Raji (cell line): Measurements from ENCODE around the gene BRAF.

Experiments used
- POLR2A ChIP-seq: IDR thresholded peaks from 2 replicates; pipeline ENCODE4 v1.6.1; 2011; ENCODE audit warnings: low read depth, low read length, control low read depth; ENCODE audit not compliant: insufficient read depth

BRAF gene

DNA sequence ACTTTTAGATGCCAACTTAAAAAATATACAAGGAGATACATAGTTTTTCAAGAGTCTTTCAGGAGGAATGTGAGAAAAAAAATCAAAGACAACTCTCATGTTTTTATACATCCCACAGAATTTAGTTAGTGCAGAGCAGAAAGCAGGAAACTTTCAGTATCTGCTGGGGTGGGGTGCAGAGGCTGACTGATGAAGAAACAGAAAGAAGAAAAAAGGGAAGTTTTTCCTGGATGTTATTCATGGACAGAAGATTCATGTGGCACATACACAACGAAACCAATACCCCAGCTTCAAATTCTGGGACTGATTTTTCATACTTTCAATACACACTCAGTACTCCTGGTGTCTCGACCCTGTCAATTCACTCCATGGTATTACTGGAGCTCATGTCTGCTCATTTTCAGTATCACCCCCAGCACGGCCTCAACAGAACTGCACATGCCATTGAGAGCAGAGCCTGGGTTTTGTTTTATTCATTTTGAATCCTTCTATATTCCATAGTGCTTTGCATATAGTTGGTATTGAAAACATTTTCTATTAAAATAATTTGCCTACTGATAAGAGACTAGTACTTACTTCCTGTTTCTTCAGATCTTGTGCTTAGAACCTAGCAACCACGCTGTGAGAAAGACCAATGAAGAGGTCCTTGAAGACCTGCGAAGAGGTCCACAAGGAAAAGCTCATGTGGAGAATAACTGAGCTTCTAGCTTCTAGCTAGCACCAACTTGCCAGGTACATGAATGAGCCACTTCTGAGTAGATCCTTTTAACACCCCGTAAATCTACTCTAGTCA lies 179.3 kb downstream of the BRAF start:
- TF ChIP-seq POLR2A, result no peak

DNA sequence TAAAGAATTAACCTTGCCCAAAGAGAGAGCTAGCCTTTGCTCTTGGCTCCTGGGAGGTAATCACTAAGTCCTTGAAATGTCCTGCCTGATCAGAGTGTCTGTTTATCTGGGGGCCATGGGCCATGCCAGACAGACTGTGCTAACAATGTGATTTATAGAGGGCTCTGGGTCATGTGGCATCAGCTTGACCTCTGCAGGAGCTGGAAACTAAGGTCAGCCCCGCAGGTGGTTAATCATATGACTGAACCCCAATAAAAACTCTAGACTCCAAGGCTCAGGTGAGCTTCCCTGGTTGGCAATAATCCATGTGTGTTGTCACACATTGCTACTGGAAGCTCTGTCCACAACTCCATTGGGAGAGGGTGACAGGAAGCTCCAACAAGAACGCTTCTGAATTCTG lies 180.7 kb downstream of the BRAF start:
- TF ChIP-seq POLR2A, result no peak

- TF ChIP-seq POLR2A, result no peak
Observed at GRCh38 chr7:140738280-140738679, 186.4 kb downstream of the BRAF start.

- no peak for TF ChIP-seq POLR2A
Observed at GRCh38 chr7:140734729-140735128, 190.0 kb downstream of the BRAF start.

DNA sequence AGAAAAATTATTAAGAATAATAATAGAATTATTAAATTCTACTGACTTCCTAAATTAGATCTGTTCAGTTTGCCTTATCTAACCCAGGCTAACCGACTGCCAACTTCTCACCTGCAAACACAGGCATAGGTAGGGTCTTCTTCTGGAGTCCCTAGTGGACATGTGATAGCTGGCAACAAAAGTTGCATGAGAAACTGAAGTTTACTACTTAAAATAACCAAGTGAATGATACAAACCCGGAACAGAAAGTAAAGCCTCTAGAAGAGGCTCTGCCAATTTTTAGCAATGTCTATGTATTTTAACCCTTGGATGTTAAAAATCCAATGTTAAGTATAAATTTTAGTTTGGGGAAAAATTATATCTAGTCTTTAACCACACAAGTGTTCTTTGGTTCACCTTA lies 190.6 kb downstream of the BRAF start:
- TF ChIP-seq POLR2A, result no peak

GRCh38 chr7:140732416-140732815 lies 192.3 kb downstream of the BRAF start:
- no peak for TF ChIP-seq POLR2A

GRCh38 chr7:140726281-140726680 lies 198.4 kb downstream of the BRAF start:
- no peak for TF ChIP-seq POLR2A

DNA sequence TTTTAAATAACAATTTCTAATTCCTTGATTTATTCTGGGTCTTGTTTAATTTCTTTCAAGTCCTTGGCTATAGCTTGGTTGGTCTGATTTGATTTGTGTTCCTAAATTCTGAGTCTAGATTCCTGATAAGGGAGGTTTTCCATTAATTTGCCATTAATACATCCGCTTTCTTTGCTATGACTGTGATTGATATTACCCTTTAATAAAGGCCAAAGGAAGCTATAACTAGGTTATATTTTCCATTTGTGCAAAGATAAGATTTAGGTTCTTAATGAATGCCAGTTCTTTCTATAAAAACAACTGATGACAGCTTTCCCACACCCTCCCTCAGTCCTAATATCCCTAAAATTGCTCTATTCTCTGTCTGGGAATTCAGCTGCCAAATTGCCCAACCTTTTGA lies 200.0 kb downstream of the BRAF start:
- no peak for TF ChIP-seq POLR2A

- TF ChIP-seq POLR2A, result no peak
Observed at GRCh38 chr7:140723574-140723973, 201.2 kb downstream of the BRAF start.

DNA sequence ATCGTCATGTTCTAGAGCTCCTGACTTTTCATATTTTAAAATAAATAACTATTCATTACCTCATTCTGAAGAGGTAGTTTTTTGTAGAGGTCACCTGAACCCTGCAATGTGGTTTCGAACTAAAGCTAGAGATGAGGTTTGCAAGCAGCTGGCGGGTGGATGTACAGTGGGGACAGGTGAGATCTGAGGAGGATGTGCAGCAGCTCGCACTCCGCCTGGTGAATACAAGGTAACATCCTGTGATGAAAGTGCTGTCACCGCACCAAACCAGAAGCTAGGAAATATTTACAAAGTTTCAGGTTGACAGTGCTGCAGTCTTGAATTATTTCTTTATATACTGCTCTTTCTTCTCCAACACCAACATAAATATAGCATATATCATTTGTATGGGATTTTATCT lies 201.7 kb downstream of the BRAF start:
- no peak for TF ChIP-seq POLR2A

GRCh38 chr7:140722254-140722653 lies 202.5 kb downstream of the BRAF start:
- TF ChIP-seq POLR2A, result no peak

- no peak for TF ChIP-seq POLR2A
Observed at GRCh38 chr7:140719721-140720120, 205.0 kb downstream of the BRAF start.

DNA sequence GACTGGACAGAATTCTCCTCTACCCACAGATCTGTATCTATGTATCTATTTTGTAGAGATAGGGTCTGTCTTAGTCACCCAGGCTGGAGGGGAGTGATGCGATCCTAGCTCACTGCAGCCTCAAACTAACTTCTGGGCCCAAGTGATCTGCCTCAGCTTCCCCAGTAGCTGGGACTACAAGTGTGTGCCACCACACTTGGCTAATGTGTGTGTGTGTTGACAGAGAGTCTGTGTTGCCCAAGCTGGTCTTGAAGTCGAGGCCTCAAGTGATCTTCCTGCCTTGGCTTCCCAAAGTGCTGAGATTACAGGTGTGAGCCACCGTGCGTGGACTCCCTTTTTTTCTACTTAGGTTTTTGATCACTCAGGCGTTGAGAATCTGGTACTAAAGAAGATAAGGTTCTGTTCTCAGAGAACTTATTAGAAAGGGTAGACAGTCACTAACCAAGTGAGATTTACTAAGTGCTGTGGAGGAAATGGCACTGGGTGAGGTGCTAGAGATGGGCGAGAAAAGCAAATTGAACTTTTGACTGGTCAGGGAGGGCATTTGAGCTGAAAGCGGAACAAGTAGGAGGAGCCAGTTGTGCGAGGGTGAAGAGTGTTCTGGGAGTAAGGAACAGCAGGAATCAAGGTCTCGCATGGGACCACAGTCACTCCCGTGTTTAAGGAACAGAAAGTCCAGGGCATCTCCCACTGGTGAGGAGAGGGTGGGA lies 210.2 kb downstream of the BRAF start:
- no peak for TF ChIP-seq POLR2A

DNA sequence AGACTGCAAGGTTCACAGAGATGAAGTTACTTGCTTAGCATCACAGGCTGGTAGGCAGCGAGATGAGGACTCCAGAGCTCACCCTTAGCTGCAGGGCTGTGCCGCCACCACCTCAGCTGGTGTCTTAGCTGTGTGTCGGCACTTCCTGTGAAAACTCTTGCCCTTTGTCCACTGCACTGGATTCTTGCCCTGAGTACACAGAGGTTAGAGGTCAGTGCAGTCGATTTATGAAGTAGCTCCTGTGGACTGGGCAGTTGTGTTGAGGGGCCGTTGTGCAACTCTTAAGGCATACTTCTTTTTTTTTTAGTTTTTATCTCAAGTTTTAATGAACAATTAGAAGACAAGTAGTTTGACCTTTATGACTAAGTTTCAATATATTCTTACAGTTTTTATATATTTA lies 217.6 kb downstream of the BRAF start:
- TF ChIP-seq POLR2A, result no peak

DNA sequence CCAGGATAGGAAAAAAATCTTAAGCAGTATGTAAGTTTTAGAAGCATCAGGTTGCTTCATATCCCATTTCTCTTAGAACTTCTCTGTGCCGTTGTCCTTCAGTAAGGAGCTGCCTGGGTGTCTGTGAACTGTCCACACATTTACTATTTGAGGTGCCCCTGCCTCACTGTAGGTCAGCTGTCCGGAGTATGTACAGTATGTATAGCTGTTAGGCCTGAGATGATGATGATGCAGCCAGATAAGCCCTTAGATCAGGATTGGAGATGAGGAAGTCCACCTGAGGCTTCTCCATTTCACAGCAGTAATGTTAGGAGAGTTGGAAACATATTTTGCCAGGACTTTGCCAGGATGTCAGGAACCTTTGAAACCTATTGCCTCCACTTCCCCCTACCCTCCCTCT lies 220.5 kb downstream of the BRAF start:
- TF ChIP-seq POLR2A, result no peak

- no peak for TF ChIP-seq POLR2A
Observed at GRCh38 chr7:140702774-140703173, 222.0 kb downstream of the BRAF start.
